ENCODE data around the gene CMIP.

Gene CMIP

GRCh38 chr16:81637336-81638235 is 193.0 kb downstream of the CMIP start:
- DNase-seq (ENCODE audit: low read depth, low spot score) = no peak

DNA sequence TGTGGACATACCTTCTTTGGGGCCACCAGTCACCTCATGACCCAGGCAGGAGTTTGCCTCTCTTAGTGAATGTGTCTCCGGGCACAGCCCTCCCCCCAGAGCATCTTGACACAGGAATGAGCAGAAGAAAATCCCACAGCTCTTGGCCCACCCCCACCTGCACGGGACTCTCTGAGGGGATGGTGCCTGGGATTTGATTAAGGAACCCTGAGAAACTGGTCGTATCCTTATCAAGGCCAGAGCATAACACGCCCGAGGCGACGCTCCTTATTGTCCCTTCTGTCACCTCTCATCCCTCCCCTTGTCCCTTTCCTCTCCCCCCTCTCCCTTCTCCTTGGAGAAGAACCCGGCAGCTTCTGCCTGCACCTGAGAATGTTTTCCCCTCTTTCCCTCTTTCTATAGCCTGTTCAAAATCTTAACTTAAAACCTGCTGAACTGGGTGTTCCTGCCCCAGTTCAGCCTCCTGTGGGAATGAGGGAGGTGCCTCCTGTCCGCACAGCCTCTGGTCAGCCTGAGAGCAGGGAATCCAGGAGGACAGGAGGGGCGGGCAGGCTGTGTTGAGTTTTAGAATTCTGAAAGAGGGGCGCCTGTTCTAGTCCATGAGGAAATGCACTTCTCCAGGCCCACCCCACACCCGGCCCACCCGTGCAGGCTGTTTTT is 193.8 kb downstream of the CMIP start:
- no peak for DNase-seq (ENCODE audit: low read depth, low spot score)

DNA sequence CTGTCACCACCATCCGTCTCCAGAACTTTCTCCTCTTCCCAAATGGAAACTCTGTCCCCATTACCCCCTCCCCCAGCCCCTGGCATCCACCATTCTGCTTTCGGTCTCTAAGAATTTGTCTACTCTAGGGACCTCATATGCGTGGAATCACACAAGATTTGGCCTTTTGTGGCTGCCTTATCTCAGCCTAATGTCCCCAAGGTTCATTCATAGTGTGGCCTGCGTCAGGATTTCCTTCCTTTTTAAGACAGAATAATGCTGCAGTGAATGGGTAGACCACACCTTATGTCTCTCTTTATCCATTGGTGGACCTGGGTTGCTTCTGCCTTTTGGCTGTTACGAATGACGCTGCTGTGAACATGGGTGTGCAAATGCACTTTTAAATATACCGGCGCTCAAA is 194.7 kb downstream of the CMIP start:
- no peak for DNase-seq (ENCODE audit: low read depth, low spot score)

DNA sequence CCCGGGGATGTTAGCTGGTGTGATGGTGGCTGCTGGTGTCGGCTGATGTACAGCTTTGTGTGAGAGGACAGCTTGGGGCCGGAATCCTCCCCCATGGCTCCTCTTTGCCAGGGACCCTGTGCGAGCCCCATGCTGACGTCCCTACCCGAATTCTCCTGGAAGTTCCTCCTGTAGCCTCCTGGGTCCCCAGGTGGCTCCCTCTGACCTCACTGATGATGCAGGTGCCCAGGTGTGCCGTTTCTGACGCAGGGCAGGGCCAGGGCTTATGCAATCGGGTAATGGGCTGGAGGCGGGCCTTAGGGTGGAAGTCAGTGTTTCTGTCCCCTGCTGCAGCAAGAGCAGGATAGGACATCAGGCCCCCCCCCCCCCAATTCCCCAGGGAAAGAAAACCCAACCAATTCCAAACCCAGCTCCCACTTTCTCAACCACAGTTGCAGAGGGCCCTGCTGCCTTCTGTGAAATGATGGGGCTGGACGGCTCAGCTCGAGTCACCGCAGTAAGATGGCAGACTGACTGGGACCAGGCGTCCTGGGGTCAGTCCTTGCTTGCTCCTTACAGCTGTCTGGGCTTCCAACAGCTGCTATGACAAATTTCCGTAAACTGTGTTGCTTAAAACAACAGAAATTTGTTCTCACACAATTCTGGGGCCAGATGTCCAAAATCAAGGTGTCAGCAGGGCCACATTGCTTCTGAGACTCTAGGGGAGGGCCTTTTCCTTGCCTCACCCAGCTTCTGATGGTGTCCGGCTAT is 195.5 kb downstream of the CMIP start:
- DNase-seq (ENCODE audit: low read depth, low spot score) = no peak

DNA sequence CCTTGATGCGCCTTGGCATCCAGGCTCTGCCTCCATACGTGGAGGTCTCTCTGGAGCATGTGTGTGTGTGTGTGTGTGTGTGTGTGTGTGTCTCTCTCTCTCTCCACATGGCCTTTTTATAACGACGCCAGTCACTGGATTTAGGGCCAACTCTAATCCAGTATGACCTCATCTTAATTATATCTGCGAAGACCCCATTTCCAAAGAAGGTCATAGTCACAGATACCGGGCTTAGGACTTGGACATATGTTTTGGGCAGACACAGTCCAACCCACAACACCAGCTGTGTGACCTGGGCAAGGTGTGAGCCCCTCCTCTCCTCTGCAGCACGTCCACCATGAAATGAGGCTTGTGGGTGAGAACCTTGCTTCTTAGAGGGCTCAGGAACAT is 196.1 kb downstream of the CMIP start:
- DNase-seq (ENCODE audit: low read depth, low spot score) = no peak

DNA sequence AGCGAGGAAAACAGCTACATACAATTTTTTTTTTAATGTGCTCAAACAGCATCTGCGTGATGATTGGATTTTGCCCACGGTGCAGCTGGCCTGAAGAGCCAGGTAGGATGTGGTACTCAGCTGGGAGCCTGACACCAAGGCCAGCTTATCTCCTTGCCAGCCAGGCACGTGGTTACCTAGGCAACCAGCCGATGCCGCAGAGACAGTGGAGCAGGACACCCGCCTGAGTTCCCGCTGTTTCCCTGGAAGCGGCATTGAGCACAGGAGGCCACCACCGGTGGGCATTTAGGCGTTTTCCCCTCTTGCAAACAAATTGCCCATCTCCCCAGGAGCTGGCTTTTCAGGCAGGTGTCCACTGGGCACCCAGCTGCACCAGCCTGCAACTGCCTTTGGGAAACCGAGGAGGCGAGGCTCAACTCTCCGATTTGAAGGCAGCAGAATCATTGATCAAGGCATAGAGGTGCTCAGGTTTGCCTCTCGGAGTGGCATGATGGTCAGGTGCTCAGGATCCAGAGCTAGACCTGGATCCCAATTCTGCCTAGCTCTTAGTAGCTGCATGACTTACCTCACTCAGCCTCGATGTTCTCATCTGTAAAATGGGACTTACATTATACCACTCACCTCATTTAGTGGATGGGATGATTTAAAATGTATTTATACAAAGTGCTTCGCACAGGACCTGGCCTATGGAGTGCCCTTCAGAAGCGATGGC is 196.9 kb downstream of the CMIP start:
- no peak for DNase-seq (ENCODE audit: low read depth, low spot score)

- no peak for DNase-seq (ENCODE audit: low read depth, low spot score)
Measured at GRCh38 chr16:81642107-81642436, 197.5 kb downstream of the CMIP start.

- DNase-seq (ENCODE audit: low read depth, low spot score) = no peak
Measured at GRCh38 chr16:81642943-81643342, 198.3 kb downstream of the CMIP start.

- peak; percentile 97 for DNase-seq (ENCODE audit: low read depth, low spot score)
Measured at GRCh38 chr16:81645266-81645694, 200.7 kb downstream of the CMIP start.

DNA sequence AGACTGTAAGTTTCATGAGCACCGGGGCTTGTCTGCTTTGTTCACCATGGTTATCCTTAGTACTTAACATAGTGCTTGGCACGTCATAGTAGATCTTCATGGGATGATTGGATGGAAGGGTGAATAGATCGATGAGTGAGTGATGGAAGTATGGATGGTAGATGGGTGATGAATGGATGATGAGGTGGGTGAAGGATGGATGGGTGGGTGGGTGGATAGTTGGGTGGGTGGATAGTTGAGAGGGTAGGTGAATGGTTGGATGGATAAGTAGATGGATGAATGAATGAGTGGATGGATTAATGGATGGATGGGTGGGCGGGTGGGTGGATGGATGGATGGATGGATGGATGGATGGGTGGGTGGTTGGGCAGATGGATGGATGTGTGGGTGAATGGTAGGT is 201.3 kb downstream of the CMIP start:
- no peak for DNase-seq (ENCODE audit: low read depth, low spot score)

GRCh38 chr16:81646561-81646960 is 202.0 kb downstream of the CMIP start:
- no peak for DNase-seq (ENCODE audit: low read depth, low spot score)

GRCh38 chr16:81647527-81647926 is 202.9 kb downstream of the CMIP start:
- peak; percentile 74 for DNase-seq (ENCODE audit: low read depth, low spot score)

- DNase-seq (ENCODE audit: low read depth, low spot score) = no peak
Measured at GRCh38 chr16:81649561-81650184, 205.1 kb downstream of the CMIP start.

GRCh38 chr16:81650281-81650680 is 205.7 kb downstream of the CMIP start:
- no peak for DNase-seq (ENCODE audit: low read depth, low spot score)

DNA sequence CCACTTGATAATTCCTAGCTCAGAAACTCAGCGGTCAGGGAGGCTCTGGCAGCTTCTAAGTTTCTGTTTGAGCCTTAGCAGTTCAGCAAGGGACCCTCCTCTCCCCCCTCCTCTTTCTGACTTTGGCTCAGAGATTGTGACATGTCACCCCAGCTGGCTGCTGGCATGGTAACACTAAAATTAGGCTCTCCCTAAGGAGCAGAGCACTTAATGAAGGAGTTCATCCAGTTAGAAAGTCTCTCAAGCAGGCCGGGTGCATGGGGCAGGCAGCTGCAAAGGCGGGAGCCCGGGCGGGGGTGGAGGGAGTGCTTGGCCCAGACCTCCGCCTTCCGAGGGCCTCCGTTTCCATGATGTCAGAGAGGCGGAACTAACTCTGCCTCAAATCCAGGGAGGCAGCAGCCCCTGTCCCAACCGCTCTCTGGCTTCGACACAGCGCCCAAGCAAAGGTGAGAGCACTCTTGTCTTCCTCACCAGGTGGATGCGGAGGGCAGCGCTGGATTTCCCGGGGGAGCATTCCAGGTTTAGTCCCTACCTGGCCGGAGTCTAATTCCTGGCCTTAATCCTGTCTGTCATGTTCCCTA is 206.5 kb downstream of the CMIP start:
- DNase-seq (ENCODE audit: low read depth, low spot score) = no peak

- DNase-seq (ENCODE audit: low read depth, low spot score) = peak; percentile 41
Measured at GRCh38 chr16:81651758-81652718, 207.4 kb downstream of the CMIP start.

DNA sequence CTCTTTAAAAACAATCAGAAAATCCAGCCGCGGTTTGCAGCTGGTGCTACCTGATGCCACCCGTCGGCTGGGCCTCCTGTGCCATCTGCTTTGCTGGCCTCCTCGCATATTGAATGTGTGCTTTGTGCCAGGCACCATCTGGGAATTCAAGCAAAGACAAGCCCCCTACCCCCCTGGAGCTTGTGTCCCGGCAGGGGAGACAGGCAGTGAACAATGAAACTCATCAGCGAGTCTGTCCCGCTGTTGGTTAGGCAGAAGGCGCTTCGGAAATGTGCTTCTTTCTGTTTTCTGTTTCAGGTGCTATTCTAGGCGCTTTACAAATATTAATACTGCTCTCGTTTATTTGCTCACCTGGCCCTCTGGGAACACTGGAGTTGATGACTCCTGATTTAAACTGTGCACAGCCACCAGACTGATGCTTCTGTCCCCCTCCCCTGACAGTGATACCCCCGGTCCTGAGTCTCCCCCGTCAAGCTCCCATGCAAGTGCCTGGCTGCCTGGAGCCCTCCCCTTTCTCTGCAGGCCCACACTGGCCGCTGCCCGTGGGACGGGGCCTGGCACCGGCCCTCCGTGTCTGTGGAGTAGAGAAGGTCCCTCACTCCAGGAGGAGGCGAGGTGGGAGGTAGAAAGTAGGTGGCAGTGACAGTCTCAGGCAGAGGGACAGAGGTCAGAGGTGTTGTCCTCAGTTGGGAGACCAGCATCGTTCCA is 208.3 kb downstream of the CMIP start:
- DNase-seq (ENCODE audit: low read depth, low spot score) = no peak

- no peak for DNase-seq (ENCODE audit: low read depth, low spot score)
Measured at GRCh38 chr16:81654346-81654745, 209.7 kb downstream of the CMIP start.

DNA sequence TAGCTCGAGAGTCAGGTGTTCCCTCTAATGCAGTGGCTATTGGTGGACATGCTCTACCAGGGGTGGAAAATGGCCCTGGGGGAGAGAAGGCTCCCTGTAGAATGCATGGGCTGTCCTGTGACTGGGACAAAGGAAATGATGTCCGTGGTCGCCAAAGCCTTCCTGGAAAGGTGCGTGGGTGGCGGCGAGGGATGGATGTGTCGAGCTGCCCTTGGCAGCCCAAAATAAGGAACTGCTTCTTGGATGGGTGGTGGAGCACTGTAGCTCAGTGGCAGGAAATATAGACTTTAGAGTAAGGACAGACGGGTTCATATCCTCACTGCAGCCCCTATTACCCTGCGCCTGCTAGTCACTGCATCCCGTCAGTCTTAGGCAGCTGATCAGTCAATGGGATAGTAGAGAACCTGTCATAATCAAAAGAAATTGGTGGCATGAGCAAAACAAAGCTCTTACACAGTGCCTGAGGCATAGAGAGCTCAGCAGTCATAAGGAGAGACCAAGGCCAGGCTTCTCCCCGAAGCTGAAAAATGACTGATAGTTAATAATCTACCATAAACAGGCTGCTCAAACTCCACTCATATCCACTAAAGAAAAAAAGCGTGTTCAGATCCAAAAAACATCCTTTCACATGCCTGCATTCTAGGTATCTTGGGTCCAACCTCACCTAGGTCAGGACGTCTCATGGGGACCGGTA is 211.0 kb downstream of the CMIP start:
- DNase-seq (ENCODE audit: low read depth, low spot score) = no peak

Measured in astrocyte of the hippocampus (primary cell).